ENCODE measurements around the gene PLPPR3.

DNA sequence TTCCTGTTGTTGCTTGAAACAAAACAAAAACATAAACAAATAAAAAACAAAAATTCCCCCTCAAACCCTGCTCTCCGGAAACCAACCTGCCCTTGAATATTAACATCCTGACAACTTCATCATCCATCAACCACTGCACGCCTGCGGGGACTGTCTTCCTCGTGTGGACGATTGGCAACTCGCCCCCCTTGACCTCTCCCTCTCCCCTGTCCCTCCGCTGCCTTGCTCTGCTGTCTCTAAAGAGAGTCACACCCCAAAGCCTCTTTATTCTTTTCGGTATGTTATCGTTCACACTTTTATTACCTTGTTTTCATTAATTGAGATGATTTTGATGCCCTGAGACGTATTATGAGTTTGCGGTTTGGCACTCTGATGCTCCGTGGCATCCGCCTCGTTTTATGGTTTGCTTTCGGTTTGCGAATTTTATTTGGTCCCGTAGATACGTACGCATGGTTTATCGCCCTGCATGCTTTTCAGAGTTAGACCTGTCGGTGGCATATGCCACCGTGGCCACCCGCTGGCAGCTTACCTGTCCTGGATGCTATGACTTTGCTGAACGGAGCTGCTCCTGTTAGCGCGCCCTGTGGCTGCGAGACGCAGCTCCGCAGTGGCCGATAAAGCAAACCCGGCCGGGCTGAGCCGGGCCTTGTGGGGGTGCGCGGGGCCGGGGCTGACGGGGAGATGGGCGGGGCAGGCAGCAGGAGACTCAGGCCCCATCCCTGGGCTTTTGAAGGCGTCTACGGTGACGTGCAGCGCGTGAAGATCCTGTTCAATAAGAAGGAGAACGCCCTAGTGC lies 13.9 kb downstream of the PLPPR3 start:
- no peak for TF ChIP-seq POLR2A (IDR thresholded peaks at IDR 0.05)
- TF ChIP-seq, protein P1, sequence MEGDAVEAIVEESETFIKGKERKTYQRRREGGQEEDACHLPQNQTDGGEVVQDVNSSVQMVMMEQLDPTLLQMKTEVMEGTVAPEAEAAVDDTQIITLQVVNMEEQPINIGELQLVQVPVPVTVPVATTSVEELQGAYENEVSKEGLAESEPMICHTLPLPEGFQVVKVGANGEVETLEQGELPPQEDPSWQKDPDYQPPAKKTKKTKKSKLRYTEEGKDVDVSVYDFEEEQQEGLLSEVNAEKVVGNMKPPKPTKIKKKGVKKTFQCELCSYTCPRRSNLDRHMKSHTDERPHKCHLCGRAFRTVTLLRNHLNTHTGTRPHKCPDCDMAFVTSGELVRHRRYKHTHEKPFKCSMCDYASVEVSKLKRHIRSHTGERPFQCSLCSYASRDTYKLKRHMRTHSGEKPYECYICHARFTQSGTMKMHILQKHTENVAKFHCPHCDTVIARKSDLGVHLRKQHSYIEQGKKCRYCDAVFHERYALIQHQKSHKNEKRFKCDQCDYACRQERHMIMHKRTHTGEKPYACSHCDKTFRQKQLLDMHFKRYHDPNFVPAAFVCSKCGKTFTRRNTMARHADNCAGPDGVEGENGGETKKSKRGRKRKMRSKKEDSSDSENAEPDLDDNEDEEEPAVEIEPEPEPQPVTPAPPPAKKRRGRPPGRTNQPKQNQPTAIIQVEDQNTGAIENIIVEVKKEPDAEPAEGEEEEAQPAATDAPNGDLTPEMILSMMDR (IDR thresholded peaks at IDR 0.05), result no peak
- TF ChIP-seq POLR2AphosphoS5 (IDR thresholded peaks at IDR 0.05), result no peak

Data from suprapubic skin (tissue), 4 donors.